K562 (cell line): ENCODE measurements around the gene PHF19. TPM values are rescaled to one million over a fixed set of nuclear protein-coding genes. Genes with fewer than 3 reads are reported as not detected.

Source experiments
- CREB5 ChIP-seq: fragments of 250-450 bp; sonication (Bioruptor Pico); IDR thresholded peaks from 2 replicates; pipeline ENCODE4 v1.5.0; 2020; ENCODE audit warnings: mild to moderate bottlenecking
- CTCFL ChIP-seq: IDR thresholded peaks from 2 replicates; pipeline ENCODE4 v1.6.1; 2011; ENCODE audit warnings: borderline replicate concordance, low read depth, mild to moderate bottlenecking, moderate library complexity, low read length; ENCODE audit not compliant: insufficient read depth, poor library complexity, severe bottlenecking
- GTF2E2 ChIP-seq: fragments of 200-800 bp; sonication (Bioruptor generic); IDR thresholded peaks from 2 replicates; pipeline ENCODE4 v1.6.1; 2016; ENCODE audit warnings: missing genetic modification characterization, missing compliant biosample characterization
- HDAC3 ChIP-seq: fragments of 450-650 bp; IDR thresholded peaks from 2 replicates; pipeline ENCODE4 v1.6.1; 2018; ENCODE audit warnings: borderline replicate concordance, mild to moderate bottlenecking, moderate library complexity; ENCODE audit not compliant: partially characterized antibody
- HNRNPUL1 ChIP-seq: fragments of 200-400 bp; formaldehyde crosslinking; IDR thresholded peaks from 2 replicates; pipeline ENCODE4 v1.6.1; 2017; ENCODE audit warnings: low read length
- MAFF ChIP-seq: IDR thresholded peaks from 2 replicates; pipeline ENCODE4 v1.6.1; 2012; ENCODE audit warnings: low read length, improper control_type of control experiment
- SFPQ ChIP-seq: fragments of 200-400 bp; formaldehyde crosslinking; IDR thresholded peaks from 2 replicates; pipeline ENCODE4 v1.6.1; 2017; ENCODE audit warnings: mild to moderate bottlenecking, low read depth, low read length, moderate library complexity
- SMAD1 ChIP-seq: fragments of 150-350 bp; IDR thresholded peaks from 2 replicates; pipeline ENCODE4 v1.6.1; 2014; ENCODE audit warnings: low read length, low read depth; ENCODE audit not compliant: partially characterized antibody
- SNRNP70 ChIP-seq: fragments of 200-400 bp; formaldehyde crosslinking; optimal IDR thresholded peaks from 2 replicates; pipeline ENCODE3; 2017; ENCODE audit warnings: low read depth, low read length
- VEZF1 ChIP-seq: fragments of 200-800 bp; sonication (Bioruptor generic); IDR thresholded peaks from 2 replicates; pipeline ENCODE4 v1.6.1; 2017; ENCODE audit warnings: missing genetic modification characterization, missing compliant biosample characterization
- ZFP1 ChIP-seq: fragments of 450-650 bp; formaldehyde crosslinking; IDR thresholded peaks from 2 replicates; pipeline ENCODE4 v1.4.0; 2020; ENCODE audit warnings: mild to moderate bottlenecking, mixed read lengths
- ZKSCAN1 ChIP-seq: fragments of 150-350 bp; IDR thresholded peaks from 2 replicates; pipeline ENCODE4 v1.6.1; 2016; ENCODE audit warnings: low read depth, low read length
- ZNF609 ChIP-seq: sonication (generic); formaldehyde crosslinking; IDR thresholded peaks from 2 replicates; pipeline ENCODE4 v1.8.1; 2023; ENCODE audit warnings: missing genetic modification reagents, mild to moderate bottlenecking, borderline replicate concordance
- ZZZ3 ChIP-seq: fragments of 450-650 bp; IDR thresholded peaks from 2 replicates; pipeline ENCODE4 v1.6.1; 2016; ENCODE audit warnings: antibody characterized with exemption, mild to moderate bottlenecking, moderate library complexity
- polyA plus RNA-seq, 8 experiments: library from polyadenylated mRNA; depleted of rRNA in 4 of 8; stranded (reverse) in 5 of 8; unstranded in 3 of 8; fragments of >200 nt; fragmentation: Nextera tagmentation in 2 of 8; fragmentation: Illumina TruSeq in 1 of 8; extraction: Ambion mirVana in 2 of 8; extraction: Trizol in 1 of 8; gene quantifications; 2 replicates each; pipeline versions ENCODE4 v1.2.1 to v1.2.3, GENCODE V29; 2011 to 2014; ENCODE audit warnings: inconsistent platforms in 1 of 8, missing spikeins in 1 of 8
- total RNA-seq, 7 experiments: library from RNA; depleted of rRNA in 6 of 7; stranded (reverse); fragments of >200 nt in 6 of 7; fragmentation: Illumina TruSeq in 2 of 7; extraction: Trizol in 2 of 7; gene quantifications; 2 replicates each; pipeline versions ENCODE4 v1.2.1 to v1.2.3, GENCODE V29; 2011 to 2021; ENCODE audit warnings: low replicate concordance in 1 of 7

PHF19 gene
- total and polyA plus RNA-seq, 9 of the 15 experiments (the other 6 are each of a cell fraction or from before 2014, with no cell fraction given): 95.8 to 403 (median 255) TPM

GRCh38 chr9:120807607-120808379 is 69.2 kb downstream of the PHF19 start (continued):
- TF ChIP-seq CREB5 (no peak), VEZF1 (CRISPR knock-in tag) (no peak), HNRNPUL1 (no peak), ZFP1 (CRISPR knock-in tag) (no peak), ZZZ3 (no peak), SNRNP70 (no peak), MAFF (no peak), HDAC3 (no peak), ZKSCAN1 (no peak), SFPQ (no peak), CTCFL (no peak), GTF2E2 (no peak), ZNF609 (CRISPR knock-in tag) (no peak), SMAD1 (no peak)
